GM19468 (cell line): ENCODE measurements around the gene RAPGEF1.

Experiments
- ATAC-seq: cut with Tn5 transposase; IDR thresholded peaks from one replicate; pipeline ENCODE4 v1.9.1; 2021; ENCODE audit warnings: mild to moderate bottlenecking, moderate library complexity, moderate number of reproducible peaks; ENCODE audit not compliant: unreplicated experiment; ENCODE audit errors: extremely low read depth

Gene RAPGEF1

DNA sequence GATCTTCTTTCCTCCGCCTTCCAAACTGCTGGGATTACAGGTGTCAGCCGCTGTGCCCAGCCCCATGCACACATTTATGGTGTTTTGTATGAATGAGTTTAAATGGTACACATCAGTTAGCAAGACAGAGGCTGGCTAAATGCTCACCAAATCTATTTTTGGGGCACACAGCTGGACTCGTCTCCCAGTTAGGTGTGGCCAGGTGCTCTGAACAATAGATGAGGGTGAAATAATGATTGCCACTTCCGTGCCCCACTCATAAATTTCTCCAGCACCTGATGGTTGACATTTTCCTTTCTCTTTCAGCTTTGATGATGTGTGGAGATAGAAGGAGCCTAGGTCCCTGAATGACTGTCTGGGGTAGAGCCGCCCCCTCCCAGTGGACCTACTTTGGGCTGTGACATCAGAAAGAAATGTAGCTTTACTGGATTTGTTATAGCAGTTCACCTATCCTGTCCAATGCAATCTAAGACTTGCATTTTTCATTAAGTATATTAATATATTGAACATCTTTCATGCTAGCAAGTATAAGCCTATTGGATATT, 8.6 kb upstream of the RAPGEF1 start:
- no peak for ATAC-seq

DNA sequence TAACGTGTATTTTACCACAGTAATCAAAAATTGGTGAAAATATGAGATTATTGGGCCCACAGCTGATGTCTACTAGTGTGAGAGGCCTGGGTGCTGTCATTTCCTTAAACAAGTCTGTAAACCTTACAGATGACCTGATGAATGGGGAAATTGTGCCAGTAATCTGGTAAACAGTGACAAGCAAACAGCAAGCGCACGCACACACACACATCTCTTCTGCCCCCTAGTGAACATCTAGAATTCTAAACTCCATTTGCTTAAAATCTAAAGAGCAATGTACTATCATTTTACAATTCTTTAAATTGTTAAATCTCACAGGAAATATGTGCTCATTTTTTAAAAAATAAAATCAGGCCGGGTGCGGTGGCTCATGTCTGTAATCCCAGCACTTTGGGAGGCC, 7.5 kb upstream of the RAPGEF1 start:
- ATAC-seq = no peak

GRCh38 chr9:131745610-131746009, 5.7 kb upstream of the RAPGEF1 start:
- no peak for ATAC-seq

DNA sequence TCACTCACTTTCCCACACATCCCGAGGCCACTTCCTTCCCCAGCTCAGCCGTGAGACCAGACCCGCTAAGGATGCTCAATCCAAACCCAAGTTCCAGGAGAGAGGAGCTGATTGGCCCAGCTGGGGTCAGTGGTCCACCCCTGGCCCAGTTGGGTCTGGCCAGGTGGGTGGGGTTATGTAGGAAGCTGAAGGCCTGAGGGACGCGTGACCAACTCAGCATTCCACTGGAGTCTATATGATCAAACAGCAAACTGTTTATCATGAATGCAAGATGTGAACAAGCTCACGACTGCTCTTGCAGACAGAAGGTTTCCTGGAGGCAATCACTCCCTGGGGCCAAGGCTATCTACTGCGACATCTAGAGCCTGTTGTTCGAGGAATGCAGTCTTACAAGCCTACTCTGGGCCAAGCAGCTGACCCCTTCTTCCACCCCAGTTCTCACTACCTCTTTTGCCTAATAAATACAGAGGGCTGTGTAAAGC, 4.9 kb upstream of the RAPGEF1 start:
- ATAC-seq = no peak

- ATAC-seq = no peak
Observed at GRCh38 chr9:131744171-131744719, 4.4 kb upstream of the RAPGEF1 start.

- no peak for ATAC-seq
Observed at GRCh38 chr9:131743501-131743900, 3.6 kb upstream of the RAPGEF1 start.

GRCh38 chr9:131743096-131743495, 3.2 kb upstream of the RAPGEF1 start:
- no peak for ATAC-seq

GRCh38 chr9:131740898-131741297, 1.0 kb upstream of the RAPGEF1 start:
- no peak for ATAC-seq

- ATAC-seq = no peak
Observed at GRCh38 chr9:131739133-131739958, 530 bp downstream of the RAPGEF1 start.

- ATAC-seq = no peak
Observed at GRCh38 chr9:131738293-131739132, 1.4 kb downstream of the RAPGEF1 start.

DNA sequence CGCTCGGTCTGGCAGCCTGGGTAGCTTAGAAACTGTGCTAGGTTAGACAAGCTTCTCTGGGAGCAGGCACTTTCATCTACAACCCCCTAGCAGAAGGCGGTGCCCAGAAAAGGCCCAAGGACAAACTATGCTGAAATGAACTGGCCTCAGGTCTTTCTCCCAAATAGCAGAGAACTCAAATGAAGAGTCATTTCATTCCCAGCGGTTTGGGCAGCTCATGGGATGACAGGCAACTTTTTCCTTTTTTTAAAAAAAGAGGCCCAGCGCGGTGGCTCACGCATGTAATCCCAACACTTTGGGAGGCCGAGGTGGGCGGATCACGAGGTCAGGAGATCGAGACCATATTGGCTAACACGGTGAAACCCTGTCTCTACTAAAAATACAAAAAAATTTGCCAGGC, 2.5 kb downstream of the RAPGEF1 start:
- no peak for ATAC-seq

DNA sequence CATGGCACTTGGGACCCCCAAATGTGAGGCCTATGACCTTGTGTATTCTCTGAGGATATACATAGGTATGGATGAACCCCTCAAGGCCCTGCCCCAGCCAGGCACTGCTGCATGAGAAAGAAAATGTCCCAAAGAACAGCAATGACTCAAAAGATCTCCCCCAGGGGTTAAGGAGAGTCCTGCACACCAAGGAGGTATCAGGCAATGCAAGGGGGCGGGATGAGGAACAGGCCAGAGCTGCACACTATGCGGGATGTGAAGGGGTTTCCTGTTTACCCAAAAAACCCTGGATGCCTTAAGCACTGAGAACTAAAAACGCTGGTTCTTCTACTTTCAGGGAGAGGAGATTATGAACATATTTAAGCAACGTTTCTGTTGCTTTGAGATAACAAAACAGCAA, 3.4 kb downstream of the RAPGEF1 start:
- no peak for ATAC-seq

- no peak for ATAC-seq
Observed at GRCh38 chr9:131735238-131736128, 4.4 kb downstream of the RAPGEF1 start.

DNA sequence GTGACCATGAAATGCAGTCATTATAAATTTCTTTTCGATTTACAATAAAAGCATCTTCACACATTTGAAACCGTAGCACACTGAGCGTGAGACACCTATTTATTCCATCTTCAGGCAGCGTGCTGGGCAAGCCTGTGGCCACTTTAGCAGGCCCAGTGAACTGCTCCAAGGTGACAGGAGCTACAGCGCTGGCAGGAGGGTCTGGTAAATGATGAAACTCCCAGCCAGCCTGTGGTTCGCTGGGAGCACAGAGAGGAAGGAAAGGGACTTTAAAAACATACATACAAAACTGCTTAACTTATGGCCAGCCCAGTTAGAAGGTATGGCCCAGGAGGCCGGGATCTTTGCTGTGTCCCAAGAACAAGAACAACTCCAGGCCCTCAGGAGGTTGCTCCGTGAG, 5.1 kb downstream of the RAPGEF1 start:
- no peak for ATAC-seq

DNA sequence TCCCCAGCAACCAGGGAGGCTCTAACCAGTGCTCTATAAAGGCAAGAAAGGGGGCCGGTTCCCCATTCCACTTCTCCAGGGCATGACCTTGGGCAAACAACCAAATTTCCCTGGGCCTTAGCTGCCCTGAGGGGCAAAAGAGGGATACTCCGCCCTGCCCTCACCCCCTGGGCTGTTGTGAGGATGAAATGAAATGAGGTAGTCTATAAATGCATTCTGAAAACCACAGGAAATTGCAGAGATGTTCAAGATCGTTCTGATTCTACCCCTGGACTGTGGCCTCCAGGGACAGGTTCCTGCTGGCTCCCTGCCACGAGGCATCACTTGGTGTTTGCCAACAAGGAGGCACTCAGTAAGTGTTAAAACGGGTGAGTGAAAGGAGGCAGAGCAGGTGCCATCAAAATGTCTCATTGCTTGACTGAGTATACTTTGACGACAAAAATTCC, 5.7 kb downstream of the RAPGEF1 start:
- no peak for ATAC-seq

DNA sequence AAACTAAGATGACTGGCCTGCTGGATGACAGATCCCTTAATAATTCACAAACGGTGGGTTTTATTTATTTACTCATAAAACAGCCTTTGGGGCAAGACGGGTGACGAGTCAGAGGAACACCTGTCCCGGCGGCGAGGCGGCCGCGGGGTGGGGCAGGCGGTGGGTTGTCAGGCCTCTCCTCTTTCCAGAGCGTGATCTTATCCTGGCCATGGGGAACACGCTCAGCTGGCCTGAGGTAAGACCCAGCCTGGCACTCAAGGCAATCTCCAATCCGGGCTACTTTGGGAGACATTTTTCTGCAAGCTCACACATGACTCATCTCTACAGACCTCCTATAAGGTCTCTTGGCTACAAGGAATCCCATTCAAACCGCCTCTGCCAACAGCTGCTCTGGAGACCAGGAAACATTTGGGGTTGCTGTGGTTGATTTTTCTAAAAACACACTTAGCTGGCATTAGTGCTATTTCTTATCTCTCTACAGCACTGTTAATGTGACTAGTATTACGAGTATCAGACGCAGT, 6.3 kb downstream of the RAPGEF1 start:
- no peak for ATAC-seq

DNA sequence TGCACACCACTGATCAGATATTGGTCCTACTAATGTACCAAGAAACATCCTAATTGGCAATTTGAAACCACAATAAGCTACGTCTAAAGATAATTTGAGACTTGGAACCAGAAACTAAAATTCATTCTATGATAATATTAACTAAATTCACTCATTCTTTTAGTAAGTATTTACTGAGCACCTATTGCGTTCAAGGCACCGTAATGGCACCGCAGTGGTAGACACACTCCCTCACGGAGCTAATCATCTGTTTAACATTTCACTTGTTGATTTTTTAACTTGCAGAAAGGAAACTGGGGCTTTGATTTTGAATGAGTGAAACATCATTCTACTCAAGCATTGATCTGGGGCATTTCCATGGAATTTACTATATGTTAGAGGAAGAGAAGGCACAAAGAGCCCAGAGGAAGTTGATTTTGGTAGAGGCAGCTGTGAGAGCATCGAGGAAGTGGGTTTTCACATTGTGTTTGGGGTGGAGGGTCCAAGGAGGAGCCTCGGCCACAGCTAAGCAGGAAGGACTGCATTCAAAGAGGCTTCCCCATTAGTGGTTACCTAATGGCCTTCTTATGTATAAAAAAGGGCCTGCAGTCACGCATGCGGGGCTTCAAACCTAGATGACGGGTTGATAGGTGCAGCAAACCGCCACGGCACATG, 7.1 kb downstream of the RAPGEF1 start:
- no peak for ATAC-seq

DNA sequence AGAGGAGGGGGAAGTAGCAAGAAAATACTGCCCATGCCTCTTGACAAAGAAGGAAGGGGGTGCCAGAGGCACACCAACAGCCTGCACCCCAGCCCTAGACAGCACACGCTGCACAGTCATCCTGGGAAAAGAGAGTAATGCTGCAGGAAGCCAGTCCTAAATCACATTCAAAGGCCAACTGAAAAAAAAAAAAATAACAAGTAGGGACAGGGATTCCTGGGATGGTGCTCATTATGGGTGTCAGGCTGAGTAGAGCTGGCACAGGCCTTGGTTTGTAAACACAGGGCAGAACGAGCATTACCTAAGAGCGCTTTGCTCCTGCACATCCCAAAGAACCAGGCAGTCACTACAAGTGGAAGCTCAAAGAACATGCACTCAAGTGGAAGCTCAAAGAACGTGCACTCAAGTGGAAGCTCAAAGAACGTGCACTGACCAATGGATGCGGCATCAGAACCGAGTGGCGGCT, 7.8 kb downstream of the RAPGEF1 start:
- no peak for ATAC-seq

DNA sequence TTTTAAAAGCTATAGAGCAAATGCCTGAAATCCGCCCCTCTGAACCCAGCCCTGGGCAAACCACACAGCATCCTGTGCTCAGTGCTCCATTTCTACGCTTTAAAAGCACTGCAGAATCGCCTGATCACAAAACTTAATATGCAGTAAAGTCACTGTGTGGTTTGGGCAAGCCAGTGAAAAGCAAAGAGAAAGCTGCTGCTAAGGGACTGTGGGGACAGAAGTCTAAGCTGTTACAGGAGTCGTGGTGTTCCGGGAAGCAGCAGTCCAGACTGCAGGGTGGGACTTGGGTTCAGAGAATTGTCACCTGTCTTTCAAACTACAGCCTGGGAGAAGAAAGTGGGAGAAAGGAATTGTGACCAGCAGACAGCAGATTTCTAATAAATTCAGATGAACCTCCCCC, 8.2 kb downstream of the RAPGEF1 start:
- ATAC-seq = no peak
